Kidney epithelial cell (primary cell): ENCODE results near the gene ACVR1C. TPM values are rescaled to one million over a fixed set of nuclear protein-coding genes. Genes with fewer than 3 reads are reported as not detected.

Source experiments
- DNase-seq: peaks from one replicate; pipeline ENCODE4 v3.0.0-alpha.2; 2010; ENCODE audit warnings: low read depth
- H3K27me3 ChIP-seq: 2 replicates; pipeline ENCODE4 v1.6.0; 2011; ENCODE audit warnings: low read length; ENCODE audit not compliant: control insufficient read depth, insufficient read depth
- H3K36me3 ChIP-seq: 2 replicates; pipeline ENCODE4 v1.5.1; 2011; ENCODE audit warnings: low read length; ENCODE audit not compliant: control insufficient read depth, insufficient read depth
- H3K4me3 ChIP-seq: 2 replicates; pipeline ENCODE4 v1.5.1; 2011; ENCODE audit warnings: low read depth, mild to moderate bottlenecking, control low read depth, low read length
- total RNA-seq: library from RNA; depleted of rRNA; stranded (reverse); fragments of >200 nt; gene quantifications from 2 replicates; pipeline ENCODE4 v1.2.3, GENCODE V29; 2015
- TF ChIP-seq, protein P1 (sequence below): IDR thresholded peaks from 2 replicates; pipeline ENCODE4 v1.5.1; 2011; ENCODE audit warnings: mild to moderate bottlenecking, moderate library complexity, low read length, control low read depth, inconsistent platforms; ENCODE audit not compliant: insufficient read depth, poor library complexity, severe bottlenecking

The ACVR1C gene
- total RNA-seq, 1 donor from 2014 or later, result 0.13 TPM

DNA sequence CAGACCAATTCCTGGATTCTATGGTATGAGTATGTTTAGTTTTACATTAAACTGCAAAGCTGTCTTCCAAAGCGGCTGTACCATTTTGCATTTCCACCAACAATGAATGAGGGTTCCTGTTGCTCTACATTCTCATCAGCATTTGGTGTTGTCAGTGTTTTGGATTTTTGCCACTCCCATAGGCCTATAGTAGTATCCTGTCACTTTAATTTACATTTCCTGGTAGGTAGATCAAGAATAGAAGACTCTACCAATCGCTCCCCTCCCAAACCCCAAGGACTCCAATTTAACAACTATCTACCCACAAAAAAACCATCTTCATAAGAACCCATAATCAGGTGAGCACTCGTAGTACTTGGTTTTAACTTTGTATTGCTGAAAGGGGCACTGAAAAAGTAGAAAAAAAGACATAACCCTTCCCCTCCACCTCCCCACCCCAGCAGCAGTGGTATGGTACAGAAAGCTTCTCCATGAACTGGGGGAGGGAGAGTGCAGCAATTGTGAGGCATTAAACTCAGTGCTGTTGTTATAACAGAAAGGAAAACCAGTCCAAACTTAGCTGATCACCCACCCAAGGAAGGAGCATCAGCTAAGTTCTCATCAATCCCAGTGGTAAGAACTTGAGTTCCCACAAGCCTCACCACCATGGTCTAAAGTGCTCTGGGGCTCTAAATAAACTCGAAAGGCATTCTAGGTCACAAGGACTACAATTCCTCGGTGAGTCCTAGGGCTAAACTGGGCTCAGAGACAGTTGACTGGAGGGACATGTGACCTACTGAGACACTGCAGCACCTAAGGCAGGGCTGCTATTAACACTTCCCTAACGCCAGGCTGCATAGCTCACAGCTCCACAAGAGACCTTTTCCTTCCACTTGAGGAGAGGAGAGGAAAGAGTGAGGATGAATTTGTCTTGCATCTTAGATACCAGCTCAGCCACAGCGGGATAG is 149.3 kb downstream of the ACVR1C start:
- H3K4me3 ChIP-seq, result no peak overlapping the region
- H3K27me3 ChIP-seq, result no peaks in the 10 kb centered on the region
- DNase-seq, result no peak
- no peaks in the 10 kb centered on the region for H3K36me3 ChIP-seq
- TF ChIP-seq, protein P1, sequence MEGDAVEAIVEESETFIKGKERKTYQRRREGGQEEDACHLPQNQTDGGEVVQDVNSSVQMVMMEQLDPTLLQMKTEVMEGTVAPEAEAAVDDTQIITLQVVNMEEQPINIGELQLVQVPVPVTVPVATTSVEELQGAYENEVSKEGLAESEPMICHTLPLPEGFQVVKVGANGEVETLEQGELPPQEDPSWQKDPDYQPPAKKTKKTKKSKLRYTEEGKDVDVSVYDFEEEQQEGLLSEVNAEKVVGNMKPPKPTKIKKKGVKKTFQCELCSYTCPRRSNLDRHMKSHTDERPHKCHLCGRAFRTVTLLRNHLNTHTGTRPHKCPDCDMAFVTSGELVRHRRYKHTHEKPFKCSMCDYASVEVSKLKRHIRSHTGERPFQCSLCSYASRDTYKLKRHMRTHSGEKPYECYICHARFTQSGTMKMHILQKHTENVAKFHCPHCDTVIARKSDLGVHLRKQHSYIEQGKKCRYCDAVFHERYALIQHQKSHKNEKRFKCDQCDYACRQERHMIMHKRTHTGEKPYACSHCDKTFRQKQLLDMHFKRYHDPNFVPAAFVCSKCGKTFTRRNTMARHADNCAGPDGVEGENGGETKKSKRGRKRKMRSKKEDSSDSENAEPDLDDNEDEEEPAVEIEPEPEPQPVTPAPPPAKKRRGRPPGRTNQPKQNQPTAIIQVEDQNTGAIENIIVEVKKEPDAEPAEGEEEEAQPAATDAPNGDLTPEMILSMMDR, result no peak

DNA sequence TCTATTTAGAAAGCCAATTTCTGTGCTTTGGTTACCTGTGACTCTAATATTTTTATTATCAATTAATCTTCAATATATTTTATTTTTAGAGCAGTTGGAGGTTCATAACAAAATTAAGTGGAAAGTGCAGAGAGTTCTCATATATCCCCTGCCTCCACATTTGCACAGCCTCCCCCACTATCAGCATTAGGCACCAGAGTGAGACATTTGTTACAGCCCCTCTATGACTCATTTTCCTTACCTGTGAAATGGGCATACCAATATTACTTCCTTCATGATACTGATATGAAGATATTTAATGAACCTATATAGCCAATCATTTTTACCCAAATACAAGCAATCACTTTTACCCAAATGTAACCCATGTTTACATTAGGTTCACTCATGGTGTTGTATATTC is 150.7 kb downstream of the ACVR1C start:
- Histone ChIP-seq H3K27me3 (no peaks in the 10 kb centered on the region), H3K36me3 (no peaks in the 10 kb centered on the region), H3K4me3 (no peak overlapping the region)
- DNase-seq, result no peak
- TF ChIP-seq, protein P1, result no peak

DNA sequence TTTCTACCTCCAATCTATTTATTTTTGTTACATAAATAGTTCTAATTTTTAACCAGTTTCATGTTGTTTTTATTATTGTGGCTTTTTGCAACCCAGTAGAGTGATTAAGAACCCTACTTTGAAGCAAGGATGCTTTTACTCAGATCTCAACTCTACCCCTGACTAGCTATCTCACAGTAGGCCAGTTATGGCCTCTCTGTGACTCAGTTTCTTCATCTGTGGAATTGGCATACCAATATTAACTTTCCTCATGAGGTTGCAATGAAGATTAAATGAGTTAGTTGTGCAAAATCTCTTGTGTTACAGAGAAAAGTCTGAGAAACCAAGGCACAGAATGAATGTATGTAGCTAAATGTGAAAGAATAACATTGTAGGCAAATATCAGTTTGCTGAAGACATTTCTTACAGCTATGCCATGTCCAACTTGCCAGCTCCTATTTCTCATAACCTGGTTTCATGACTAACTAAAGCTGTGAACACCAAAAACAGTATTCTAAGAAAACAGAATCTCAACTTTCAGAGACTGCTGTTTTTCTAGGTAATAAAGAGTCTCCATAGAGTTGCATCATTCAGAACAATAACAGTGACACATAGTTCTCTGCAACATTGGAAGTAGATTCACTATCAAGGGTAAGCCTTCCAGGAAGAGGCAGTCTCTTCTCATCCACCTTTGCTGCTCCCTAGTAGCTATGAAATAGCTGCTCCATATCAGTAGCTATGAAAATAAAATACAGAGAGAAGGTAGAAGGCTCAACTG is 151.5 kb downstream of the ACVR1C start:
- H3K36me3 ChIP-seq, result no peaks in the 10 kb centered on the region
- DNase-seq, result no peak
- H3K4me3 ChIP-seq, result no peak overlapping the region
- H3K27me3 ChIP-seq, result no peaks in the 10 kb centered on the region
- TF ChIP-seq, protein P1, result no peak

Other genes starting within 250 kb of the ACVR1C start
- 0.04 and 0.34 TPM in 2 replicates for gene CYTIP, start 184.8 kb downstream of the ACVR1C start, total RNA-seq
- 22.4 and 22.5 TPM in 2 replicates for gene ACVR1, start 247.5 kb upstream of the ACVR1C start, total RNA-seq